C4-2B (cell line): Measurements from ENCODE around the gene XK.

Source experiments
- CTCF ChIP-seq: fragments of 450-650 bp; conservative IDR thresholded peaks from 2 replicates; pipeline ENCODE4 v1.5.1; 2017; ENCODE audit warnings: mild to moderate bottlenecking
- ZFX ChIP-seq: fragments of 450-650 bp; IDR thresholded peaks from 2 replicates; pipeline ENCODE4 v1.6.1; 2017

DNA sequence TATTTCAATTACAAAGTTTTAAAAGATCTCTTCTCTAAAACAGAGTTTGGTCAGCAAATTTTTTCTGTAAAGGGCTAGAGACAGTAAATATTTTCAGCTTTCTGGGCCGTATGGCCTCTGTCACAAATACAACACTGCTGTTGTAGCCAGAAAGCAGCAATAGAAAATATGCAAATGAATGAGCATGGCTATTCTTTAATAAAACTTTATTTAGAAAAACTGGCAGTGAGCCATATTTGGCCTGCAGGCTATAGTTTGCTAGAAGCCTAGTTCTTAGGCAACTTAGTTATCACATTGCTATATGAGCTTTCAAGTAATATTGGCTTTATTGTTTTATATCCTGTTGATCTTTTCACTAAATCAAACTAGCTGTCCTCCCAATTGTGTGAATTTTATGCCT lies 26.5 kb upstream of the XK start:
- TF ChIP-seq CTCF (no peak), ZFX (no peak)
